GM15510 (cell line): ENCODE data around the gene RPTOR.

Experiments used
- POLR2A ChIP-seq: IDR thresholded peaks from 3 replicates; pipeline ENCODE4 v1.6.1; 2011; ENCODE audit warnings: borderline replicate concordance; ENCODE audit not compliant: insufficient read length; ENCODE audit errors: extremely low read depth

Gene RPTOR

DNA sequence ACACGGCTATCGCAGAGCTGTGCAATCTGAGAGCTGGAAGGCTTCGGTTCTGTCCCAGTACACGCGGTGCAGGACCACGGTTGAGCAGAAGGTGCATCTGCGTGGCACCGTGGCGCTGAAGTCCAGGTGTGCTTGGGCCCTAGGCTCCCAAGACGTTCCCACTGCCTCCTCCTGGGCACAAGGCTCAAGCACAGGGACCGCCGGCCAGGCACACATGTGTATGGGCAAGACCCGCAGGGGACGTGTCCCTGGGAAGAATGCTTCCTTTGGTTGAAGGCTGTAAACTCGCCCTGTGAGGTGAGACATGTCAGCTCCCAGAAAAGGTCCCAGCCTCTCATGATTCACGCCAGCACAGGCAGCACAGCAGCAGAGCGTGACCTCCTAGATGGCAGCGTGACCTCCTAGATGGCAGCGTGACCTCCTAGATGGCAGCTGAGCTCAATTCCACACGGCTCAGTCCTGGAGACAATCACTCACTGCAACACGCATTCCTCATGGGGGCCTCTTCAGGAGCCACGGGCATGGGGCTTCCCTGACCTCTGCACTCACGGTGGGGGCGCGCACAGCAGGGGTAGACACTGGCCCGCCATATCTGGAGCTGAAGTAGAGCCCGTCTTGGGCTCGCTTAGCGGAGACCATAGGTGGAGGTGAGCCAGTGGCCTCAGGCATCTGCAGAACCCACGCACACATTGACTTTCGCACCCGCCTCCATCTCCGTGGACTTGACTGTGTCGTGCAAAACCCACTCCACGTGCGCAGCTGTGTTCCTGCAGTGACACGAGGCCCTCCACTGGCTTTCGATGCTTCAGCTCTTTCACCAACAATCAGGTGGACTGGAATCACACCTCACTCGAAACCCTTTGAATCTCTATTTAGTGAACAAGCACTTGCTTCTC is 362.0 kb downstream of the RPTOR start:
- no peak for TF ChIP-seq POLR2A

- no peak for TF ChIP-seq POLR2A
Measured at GRCh38 chr17:80907281-80907680, 362.6 kb downstream of the RPTOR start.

- TF ChIP-seq POLR2A, result no peak
Measured at GRCh38 chr17:80908211-80908610, 363.6 kb downstream of the RPTOR start.

DNA sequence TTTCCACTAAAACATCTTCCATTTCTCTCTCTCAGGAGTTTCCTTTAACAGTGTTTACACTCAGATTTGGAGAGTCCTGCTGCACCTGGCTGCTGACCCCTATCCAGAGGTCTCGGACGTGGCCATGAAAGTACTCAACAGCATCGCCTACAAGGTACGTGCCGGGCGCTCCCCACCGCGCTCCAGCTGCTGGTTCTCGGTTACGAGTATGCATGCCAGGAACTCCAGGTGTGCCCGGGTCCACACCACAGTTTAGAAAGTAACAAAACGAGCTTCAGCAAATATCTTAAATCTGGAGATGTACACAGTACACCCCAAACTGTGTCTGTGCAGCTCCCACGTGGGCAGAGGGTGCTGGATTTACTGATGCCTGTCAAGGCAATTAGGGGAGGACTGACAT is 364.1 kb downstream of the RPTOR start:
- no peak for TF ChIP-seq POLR2A

DNA sequence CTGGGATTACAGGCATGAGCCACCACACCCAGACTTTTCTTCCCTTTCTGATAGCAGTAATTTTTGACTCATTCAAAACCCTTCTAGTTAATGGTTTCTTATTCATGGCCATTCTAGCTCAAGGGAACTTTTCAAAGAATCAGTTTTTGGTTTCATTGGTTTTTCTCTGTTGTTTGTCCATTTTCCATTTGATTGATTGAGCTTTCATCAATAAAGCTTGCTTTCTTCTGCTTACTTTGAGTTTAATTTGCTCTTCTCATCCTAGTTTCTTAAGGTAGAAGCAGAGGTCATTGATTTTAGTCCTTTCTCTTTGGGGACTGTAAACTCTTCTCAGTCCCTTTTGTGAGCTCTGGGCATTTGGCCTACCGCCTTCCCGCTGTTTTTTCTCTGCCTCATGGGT is 365.0 kb downstream of the RPTOR start:
- no peak for TF ChIP-seq POLR2A

GRCh38 chr17:80910043-80910442 is 365.4 kb downstream of the RPTOR start:
- TF ChIP-seq POLR2A, result no peak

- no peak for TF ChIP-seq POLR2A
Measured at GRCh38 chr17:80912476-80912875, 367.8 kb downstream of the RPTOR start.

DNA sequence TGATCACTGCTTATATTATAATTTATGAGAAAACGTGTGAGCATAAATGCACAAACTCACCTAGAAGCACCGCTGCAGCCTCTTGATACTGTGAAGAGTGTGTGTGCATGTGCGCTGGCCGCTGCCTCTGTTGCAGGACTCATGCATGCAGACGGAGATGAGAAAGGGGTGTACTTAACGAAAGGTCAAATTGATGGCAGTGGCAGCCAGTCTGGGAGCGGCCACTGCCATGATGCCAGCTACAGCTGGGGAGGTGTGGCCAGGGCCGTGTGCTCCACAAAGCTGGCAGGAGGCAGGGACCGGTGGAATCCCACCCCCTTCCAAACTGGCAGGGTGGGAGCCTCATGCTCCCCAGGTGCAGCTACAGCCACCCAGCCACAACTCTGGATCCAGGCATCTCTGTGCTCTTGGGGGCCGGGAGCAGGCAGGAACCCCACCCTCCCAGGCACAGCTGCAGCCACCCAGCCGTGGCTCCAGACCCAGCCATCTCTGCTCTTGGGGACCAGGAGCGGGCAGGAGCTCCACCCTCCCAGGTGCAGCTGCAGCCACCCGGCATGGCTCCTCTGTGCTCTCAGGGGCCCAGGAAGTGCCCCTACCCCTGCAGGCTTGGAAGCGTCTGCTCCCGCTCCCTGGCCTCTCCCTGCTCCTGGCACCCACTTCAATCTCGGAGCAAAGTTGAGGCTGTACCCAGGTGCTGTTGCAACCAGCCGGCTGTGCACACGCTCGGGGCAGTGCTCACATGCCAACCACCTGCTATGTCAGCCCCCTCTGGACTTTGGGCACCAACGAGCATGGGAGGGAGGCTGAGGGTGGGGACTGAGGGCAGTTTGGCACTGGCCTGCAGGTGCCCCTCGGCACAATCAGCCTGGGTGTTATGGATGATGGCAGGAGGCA is 369.5 kb downstream of the RPTOR start:
- TF ChIP-seq POLR2A, result no peak

DNA sequence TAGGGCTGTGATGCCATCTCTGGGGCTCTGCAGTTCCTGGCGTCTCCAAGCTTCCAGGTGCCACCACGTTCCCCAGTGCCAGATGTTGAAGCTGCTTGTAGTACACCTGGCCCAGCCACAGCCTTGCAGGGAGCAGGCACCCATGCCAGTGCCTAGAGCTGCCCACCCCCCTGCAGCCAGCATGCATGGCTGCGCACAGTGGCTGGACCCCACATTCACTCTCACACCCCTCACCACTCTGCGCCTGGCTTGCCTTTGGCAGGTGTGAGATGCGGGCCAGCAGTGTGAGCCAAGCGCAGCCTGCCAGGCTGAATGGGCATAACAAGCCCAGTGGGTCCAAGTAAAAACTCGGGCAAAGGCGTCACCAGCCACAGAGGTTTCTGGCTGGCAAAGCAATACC is 371.6 kb downstream of the RPTOR start:
- TF ChIP-seq POLR2A, result no peak

GRCh38 chr17:80917716-80918560 is 373.3 kb downstream of the RPTOR start:
- TF ChIP-seq POLR2A, result no peak

GRCh38 chr17:80918731-80919130 is 374.1 kb downstream of the RPTOR start:
- TF ChIP-seq POLR2A, result no peak

DNA sequence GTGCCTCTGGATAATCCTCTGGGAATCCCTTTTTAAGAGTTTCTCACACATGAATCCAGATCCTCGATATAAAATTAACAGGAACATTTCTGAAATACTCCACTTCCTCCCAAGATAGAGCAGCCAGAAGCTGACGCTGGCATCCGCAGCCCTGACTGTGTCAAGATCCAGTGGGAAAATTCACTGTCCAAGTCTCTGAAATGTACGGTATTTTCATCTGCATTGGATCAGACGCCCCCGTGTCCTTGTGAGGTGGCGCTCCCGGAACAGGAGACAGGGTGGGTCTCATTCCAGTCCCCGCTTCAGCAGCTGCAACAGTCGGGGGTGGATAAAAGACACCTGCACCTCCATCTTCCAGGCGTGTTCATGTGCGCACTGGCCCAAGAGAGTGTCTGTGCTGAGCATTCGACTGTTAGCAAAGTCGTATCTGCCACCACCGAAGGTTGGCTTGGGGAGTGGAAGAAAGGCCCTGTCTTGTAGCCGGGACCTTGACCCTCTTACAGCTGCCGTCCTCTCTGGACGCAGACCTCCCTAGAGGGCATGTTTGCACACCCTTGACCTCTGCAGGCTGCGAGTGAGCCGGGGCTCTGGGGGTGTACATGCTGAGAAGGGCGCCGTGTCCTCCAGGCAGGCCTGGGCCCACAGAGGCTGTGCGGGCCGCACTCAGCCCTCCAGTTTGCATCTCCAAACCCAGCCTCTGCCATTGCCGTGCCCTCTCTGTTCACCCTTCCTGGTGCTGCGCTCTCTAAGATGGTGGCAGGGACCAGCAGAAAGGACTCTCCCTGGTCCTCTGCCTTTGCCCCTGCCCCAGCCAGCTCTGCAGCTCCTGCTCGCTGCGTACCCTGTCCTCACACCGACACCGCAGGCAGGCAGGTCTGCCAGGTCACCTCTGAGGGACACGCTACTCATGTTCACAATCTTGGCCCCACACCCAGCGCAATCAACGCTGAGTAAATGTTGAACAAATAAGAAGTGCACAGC is 375.0 kb downstream of the RPTOR start:
- no peak for TF ChIP-seq POLR2A

DNA sequence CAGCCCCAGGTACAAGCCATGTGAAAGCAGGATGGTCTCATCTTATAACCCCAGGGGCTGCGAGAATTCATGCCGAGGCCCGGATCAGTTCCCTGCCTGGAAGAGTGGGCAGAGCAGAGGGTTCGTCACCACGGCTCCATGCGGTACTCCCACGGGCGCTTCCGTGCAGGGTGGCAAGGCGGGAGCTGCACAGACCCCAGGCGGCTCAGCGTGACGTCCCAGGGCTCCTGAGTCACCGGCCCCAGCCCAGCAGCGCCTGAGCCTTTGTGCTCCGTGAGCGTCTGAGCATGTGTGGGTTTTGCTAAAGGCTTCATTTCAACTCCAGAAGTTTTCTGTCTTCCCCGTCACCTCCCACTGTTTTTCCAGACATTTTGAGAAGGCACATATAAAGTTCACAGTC is 375.8 kb downstream of the RPTOR start:
- TF ChIP-seq POLR2A, result no peak
